Omental fat pad (tissue), 4 donors: Measurements from ENCODE around the gene STN1. TPM values are rescaled to one million over a fixed set of nuclear protein-coding genes. Genes with fewer than 3 reads are reported as not detected.
A peak's percentile ranks its signal among the peaks of the same experiment; 100 is the strongest.

ENCODE experiments used
- ATAC-seq: fragments of 150-250 bp; one replicate; pipeline ENCODE4 v1.9.1; 2016; ENCODE audit warnings: mild to moderate bottlenecking, moderate library complexity; ENCODE audit not compliant: low FRiP score
- DNase-seq: peaks from one replicate; pipeline ENCODE4 v3.0.0-alpha.2; 2019; ENCODE audit warnings: low spot score
- CTCF ChIP-seq, 3 donors: fragments of 450-650 bp; IDR thresholded peaks; one replicate each; pipeline ENCODE4 v1.5.1; 2016 to 2017; ENCODE audit warnings: antibody characterized with exemption in 3 of 3, mild to moderate bottlenecking in 3 of 3, moderate library complexity in 2 of 3
- total RNA-seq, 4 donors: library from RNA; depleted of rRNA; stranded (reverse); fragments of >200 nt; gene quantifications; one replicate each; pipeline ENCODE4 v1.1.0, GENCODE V29; 2016

Gene STN1
- total RNA-seq, 4 donors from 2014 or later: 15.4 to 44.7 (median 21.1) TPM

- DNase-seq: no peak
- ATAC-seq: no peak
- TF ChIP-seq CTCF (IDR thresholded peaks at IDR 0.05): no peak
Measured at GRCh38 chr10:103922659-103923058, 4.7 kb upstream of the STN1 start.

DNA sequence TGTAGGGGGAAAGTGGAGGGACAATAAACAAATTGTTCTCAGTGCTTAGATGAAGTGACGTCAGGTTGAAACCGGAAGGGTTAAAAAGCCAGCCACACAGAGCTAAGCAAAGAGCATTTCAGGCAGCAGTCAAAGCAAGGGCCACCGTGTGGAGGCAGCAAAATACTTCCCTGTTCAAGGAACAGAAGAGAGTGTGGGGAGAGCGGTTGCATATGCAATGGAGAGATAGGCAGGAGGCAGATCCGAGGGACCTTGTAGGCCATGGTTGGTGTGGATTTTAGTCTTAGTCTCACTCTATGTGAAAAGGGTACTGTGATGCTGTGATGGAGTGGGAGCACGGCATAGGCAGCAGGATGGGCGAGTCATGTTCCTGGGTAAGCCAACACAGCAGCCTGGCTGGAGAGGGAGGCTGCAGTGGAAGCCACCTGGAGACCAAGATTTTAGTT is 3.8 kb upstream of the STN1 start:
- no peak for TF ChIP-seq CTCF (IDR thresholded peaks at IDR 0.05)
- DNase-seq (no peak), ATAC-seq (no peak)

DNA sequence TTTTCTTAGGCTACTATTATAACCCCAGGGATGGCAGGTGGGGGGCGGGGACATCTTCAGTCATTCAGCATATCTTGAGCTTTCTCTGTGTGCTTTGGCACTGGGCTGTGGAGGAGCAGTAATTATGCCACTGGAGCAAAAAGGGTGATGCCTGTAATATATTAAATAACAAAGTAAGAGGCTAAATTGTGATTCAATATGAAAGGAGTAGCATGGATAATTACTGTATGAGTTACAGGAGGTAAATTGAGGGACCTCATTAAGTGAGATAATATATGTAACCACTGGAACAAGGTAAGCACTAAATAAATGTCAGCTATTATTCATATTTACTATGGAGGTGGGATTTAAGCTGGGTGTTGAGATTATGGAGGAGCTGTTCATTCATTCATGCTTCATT is 3.3 kb upstream of the STN1 start:
- DNase-seq: no peak
- ATAC-seq: no peak
- TF ChIP-seq CTCF (IDR thresholded peaks at IDR 0.05): no peak

DNA sequence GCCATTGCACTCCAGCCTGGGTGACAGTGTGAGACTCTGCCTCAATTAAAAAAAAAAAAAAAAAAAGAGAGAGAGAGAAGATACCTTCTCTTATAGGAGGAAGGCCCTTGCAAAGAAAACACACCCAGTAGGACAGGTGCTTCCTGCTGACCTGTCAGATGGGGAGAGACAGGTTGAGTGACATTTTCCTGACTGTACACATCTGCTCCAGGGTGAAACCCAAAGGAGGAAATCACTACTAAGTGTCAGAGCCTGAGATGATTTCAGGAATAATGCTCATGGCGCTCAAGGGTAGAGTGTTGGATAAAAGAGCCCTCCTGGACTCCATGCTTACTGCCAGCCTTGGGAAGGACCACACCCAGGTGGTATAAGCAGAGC is 1.7 kb upstream of the STN1 start:
- no peak for DNase-seq
- ATAC-seq: no peak
- no peak for TF ChIP-seq CTCF (IDR thresholded peaks at IDR 0.05)

GRCh38 chr10:103917302-103918052 is 507 bp downstream of the STN1 start:
- DNase-seq (no peak), ATAC-seq (peak; percentile 45)
- TF ChIP-seq CTCF (IDR thresholded peaks at IDR 0.05): no peak

DNA sequence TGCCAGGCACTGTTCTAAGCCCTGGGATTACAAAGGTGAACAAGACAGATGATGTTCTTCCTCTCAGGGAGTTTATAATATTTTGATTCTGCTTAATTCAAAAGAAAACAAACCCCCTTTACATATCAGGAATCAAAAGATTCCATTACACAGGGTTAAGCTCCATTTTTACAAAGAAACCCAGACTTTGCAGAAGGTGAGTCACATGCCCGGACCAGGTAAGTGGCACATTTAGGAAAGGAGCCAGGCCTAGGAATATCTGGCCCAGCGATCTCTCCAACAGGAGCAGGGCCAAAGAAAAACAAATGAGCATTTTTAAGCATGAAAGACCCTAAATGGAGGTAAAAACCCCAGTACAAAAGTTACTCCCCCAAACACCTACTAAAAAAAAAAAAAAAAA is 1.1 kb downstream of the STN1 start:
- no peak for ATAC-seq
- TF ChIP-seq CTCF (IDR thresholded peaks at IDR 0.05): no peak

GRCh38 chr10:103916254-103916653 is 1.7 kb downstream of the STN1 start:
- ATAC-seq: no peak
- no peak for TF ChIP-seq CTCF (IDR thresholded peaks at IDR 0.05)
- DNase-seq: no peak

More for the DNA sequence above, 1.1 kb downstream of the STN1 start:
- DNase-seq: no peak
